Caki2 (cell line): Measurements from ENCODE around the gene MFAP4. TPM values are rescaled to one million over a fixed set of nuclear protein-coding genes. Genes with fewer than 3 reads are reported as not detected.

Source experiments
- DNase-seq: peaks from one replicate; pipeline ENCODE4 v3.0.0-alpha.2; 2015; ENCODE audit warnings: low read depth
- in situ Hi-C: cut with HindIII; loops from 2 replicates; pipeline ENCODE4 v1.10.0; 2016; ENCODE audit warnings: low sequenced_read_pairs, low pct_unique_long_range_greater_than_20kb, mixed read lengths
- total RNA-seq: library from RNA; depleted of rRNA; stranded (reverse); fragments of >200 nt; shearing (Covaris generic); gene quantifications from 2 replicates; pipeline ENCODE4 v1.2.3, GENCODE V29; 2014; ENCODE audit warnings: low replicate concordance

MFAP4 gene
- total RNA-seq, 1 experiment from 2014 or later, result not detected

DNA sequence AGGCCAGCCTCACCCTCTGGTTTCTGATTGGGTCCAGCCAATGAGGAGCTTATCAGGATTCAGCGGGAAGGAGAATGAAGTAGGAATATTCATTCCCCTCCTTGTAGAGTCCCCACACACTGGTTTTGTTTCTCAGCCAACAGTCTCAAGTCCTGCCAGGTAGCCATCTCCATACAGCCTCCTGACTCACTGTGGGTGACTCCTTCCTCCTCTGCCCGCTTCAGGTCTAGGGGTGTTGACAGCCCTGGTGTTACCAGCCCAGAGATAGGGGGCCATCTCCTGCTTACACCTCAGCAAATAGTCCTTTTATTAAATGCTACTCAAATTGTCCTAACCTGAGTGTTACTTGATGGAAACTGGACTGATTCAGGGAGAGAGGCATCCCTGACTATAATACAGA, 4.0 kb upstream of the MFAP4 start:
- in situ Hi-C loops, result no loop called here
- DNase-seq, result no peak

DNA sequence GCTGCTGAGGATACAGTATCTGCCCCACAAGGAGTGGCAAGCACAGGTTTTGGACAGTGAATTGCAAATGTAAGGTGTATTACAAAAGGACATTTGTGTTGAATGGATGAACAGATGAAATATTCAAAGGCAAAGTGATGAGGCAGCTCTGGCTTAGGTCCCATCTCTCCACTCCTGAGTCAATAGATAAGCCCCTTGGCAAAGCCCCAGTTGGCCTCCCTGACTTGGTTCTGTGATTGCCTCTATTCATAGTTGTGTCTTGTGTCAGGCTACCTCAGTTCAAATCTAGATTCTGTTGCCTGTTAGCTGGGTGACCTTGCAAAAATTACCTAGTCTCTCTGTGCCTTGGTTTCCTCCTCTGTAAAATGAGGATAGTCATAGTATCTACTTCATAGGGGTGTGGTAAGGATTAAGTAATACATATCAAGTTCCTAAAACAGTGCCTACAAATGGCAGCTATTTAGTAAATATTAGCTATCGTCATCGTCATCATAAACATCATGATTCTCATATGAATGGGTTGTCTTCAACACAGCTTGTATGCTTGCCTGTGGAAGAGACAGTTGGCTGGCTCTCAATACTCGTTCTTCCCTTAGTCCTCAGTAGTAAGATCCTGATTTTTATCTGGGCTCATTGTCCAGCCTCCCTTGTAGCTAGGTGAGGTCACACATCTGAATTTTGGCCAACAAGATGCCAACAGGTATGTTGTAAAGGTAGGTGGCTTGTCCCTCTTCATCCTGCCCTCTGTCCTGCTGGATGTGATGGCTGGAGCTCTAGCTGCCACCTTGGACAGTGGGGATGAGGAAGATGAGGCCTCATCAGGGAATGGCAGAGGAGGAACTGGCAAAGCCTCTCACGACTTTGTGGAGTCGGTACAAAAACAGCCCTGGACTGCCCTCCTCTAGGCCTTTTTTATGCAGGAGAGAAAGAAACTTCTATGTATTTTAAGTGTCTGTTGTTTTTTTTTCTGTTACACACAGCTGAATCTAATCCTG, 2.1 kb upstream of the MFAP4 start:
- DNase-seq, result no peak
- in situ Hi-C loops, result no loop called here

DNA sequence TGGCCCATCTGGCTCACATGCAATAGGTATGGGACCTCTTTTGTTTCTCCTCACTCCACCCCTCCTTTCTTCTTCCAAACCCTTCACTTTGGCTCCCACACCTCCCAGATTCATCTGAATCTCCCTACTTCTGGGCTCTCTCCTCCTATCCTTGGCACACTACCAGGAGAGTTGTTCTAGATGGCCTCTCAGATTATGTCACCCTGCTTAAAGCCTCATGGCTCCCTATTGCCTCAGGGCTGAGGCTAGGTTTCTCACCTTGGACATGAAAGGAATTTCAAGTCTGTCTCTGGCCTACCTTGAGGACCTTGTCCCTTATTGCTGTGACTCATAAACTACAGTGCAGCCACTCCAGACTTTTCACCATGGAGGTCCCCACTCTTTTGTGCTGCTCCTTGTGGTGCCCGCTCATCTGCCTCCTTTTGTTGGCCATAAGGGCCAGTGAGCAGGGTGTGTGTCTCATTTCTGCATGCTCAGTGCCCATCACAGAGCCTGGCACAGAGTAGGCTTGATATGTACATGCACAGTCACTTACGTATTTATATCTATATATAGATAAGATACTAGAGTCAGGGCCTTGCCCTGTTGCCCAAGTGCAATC, 1.0 kb upstream of the MFAP4 start:
- in situ Hi-C loops, result no loop called here
- DNase-seq, result no peak

DNA sequence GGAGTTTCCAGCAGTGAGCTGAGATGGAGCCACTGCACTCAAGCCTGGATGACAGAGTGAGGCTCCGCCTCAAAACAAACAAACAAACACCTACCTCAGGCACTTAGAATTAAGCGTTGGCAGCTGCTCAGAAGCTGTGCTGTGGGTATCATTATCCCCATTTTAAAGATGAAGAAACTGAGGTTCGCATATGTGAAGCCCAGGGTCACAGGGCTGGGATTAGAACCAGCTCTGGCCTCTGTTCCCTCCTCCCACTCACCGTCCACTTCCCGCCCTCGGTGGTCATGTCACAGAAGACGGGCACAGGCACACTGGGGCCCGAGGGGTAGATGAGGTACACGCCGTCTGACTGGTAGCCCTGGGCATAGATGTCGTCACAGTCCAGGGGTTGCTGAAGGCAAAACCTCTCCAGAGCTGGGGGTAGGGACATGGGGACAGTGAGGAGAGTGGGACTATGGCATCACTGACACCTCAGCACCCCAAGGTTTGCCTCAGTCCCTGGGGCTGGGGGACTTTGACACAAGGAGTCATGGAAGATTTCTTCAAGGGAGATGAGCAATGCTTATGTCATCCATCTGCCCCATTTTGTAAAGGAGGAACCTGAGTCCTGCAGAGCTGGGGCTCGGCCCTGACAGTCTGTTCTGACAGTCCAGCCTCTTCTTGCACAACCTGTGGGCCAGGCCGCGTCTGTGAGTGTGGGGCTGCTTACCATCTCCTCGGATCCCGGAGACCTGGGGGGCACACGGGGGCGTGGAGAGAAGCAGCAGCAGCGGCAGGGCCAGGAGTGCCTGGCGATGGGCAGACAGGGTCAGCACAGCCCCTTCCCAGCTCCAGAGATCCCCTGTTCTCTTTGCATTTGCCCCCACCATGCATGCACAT, 700 bp downstream of the MFAP4 start:
- DNase-seq, result no peak
- in situ Hi-C loops, result no loop called here

DNA sequence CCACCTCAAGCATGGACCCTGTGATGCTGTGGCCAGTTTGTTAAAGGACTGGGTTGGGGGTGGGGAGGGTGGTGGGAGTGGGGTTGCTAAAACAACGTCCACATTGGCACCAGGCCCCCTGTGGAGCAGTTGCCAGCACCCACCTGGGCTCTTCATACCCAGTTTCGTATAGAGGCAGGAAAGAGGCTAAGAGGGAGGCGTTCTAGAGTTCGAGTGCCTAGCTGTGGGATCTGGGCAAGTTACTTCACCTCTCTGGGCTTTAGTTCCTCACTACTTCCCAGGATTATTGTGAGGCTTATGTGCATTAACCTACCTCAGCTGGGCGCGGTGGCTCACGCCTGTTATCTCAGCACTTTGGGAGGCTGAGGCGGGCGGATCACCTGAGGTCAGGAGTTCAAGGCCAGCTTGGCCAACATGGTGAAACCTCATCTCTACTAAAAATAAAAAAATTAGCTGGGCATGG, 1.4 kb downstream of the MFAP4 start:
- in situ Hi-C loops, result no loop called here

DNA sequence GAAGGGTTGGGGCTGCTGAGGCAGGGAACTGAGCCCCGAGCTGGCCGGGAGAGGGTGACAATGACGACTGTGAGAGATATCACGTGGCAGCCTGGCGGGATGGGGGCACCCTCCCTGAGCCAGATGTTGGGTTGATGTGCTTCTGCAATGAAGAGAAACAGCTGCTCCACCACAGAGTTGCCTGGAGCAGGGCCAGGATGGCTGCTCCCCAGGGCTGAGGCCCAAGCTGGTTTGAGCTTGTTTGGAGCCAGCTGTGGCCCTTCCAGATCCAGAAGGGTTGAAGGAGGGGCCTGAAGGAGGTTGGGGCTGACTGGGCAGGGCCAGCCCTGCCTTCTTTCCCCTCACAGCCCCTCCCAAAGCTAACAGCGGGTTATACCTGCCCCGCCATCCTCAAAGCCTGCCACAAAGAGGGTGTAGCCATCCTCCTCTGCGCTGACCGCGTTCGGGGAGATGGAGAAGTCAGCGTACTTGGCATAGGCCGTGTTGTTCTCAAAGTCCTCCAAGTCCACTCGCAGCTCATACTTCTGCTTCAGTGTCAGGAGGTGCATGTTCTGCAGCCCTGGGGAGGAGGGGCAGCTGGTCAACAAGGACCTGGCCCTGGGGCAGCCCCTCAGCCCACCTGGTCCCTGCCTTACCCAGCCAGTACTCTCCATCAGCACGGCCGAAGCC, 2.1 kb downstream of the MFAP4 start:
- DNase-seq, result no peak

More for the DNA sequence above, 1.4 kb downstream of the MFAP4 start:
- no peak for DNase-seq

DNA sequence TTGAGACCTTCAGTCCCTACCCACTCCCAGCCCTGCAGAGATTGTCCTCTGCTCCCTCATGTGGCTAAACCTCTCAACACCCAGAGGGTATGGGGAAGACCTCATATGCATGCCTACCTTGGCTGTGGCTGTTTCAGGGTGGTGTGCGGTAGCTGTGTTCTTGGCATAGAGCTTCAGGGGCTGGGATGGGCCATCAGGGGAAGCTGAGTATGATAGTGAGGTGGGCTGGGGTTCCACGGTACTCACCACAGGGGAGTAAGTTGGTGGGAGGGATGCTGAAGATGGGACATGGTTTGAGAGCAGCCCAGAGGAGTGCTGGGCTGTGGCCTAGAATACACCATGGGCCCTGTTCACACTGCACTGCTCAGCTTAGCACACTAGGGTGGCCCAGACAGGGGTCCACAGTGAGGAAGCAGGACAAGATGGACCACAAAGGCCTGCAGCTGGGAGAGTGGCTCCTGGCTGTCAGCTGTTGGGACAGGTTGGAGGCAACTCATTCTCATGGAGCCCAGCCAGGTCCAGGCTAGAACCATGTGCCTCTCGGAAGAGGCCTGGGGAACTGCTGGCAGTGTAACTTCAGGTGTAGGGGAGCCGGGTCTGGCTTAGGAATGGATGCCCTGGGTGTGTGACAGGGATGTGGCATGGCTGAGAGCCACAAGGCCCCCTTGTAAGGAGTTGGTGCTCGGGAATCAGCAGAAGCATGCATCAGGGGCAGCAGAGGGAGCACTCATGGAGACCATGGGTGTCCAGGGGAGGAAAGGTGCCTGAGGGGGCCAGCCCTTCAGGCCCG, 3.1 kb downstream of the MFAP4 start:
- no peak for DNase-seq
- in situ Hi-C loops, result no loop called here

More for the DNA sequence above, 2.1 kb downstream of the MFAP4 start:
- in situ Hi-C loops, result no loop called here

DNA sequence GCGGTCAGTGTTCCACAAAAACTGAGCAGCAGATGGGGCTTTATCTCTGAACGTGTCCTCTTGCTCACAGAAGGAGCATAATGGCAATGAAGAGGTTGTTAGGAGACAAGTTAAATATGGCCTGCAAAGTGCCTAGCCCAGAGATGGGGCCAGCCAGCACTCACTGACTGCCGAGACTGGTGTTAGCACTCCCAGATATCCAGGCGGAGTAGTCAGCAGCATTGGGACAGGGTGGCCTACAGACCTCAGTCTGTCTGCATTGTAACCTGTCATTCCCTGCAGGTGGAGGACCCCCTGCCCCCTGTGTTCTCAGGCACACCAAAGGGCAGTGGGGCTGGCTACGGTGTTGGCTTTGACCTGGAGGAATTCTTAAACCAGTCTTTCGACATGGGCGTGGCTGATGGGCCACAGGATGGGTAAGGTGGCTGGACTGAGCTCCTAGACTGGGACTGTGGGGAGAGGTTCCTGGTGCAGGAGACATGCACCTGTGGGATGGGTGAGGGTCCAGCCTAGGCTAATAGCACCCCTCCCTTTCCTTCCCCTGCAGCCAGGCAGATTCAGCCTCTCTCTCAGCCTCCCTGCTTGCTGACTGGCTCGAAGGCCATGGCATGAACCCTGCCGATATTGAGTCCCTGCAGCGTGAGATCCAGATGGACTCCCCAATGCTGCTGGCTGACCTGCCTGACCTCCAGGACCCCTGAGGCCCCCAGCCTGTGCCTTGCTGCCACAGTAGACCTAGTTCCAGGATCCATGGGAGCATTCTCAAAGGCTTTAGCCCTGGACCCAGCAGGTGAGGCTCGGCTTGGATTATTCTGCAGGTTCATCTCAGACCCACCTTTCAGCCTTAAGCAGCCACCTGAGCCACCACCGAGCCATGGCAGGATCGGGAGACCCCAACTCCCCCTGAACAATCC, 4.2 kb downstream of the MFAP4 start:
- DNase-seq, result no peak
- in situ Hi-C loops, result no loop called here

DNA sequence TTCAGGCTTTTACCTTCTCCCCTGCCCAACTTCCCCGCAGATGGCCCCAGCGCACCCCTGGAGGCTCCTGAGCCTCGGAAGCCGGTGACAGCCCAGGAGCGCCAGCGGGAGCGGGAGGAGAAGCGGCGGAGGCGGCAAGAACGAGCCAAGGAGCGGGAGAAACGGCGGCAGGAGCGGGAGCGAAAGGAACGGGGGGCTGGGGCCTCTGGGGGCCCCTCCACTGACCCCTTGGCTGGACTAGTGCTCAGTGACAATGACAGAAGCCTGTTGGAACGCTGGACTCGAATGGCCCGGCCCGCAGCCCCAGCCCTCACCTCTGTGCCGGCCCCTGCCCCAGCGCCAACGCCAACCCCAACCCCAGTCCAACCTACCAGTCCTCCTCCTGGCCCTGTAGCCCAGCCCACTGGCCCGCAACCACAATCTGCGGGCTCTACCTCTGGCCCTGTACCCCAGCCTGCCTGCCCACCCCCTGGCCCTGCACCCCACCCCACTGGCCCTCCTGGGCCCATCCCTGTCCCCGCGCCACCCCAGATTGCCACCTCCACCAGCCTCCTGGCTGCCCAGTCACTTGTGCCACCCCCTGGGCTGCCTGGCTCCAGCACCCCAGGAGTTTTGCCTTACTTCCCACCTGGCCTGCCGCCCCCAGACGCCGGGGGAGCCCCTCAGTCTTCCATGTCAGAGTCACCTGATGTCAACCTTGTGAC, 5.1 kb downstream of the MFAP4 start:
- in situ Hi-C loops, result no loop called here
- no peak for DNase-seq

DNA sequence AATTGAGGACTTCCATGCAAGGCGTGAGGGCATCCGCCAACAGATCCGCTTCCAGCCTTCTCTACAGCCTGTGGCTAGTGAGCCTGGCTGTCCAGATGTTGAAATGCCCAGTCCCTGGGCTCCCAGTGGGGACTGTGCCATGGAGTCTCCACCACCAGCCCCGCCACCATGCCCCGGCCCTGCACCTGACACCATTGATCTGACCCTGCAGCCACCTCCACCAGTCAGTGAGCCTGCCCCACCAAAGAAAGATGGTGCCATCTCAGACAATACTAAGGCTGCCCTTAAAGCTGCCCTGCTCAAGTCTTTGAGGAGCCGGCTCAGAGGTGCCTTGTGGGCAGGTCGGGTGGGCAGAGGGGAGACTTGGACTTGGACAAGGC, 5.6 kb downstream of the MFAP4 start:
- in situ Hi-C loops, result no loop called here
- no peak for DNase-seq

DNA sequence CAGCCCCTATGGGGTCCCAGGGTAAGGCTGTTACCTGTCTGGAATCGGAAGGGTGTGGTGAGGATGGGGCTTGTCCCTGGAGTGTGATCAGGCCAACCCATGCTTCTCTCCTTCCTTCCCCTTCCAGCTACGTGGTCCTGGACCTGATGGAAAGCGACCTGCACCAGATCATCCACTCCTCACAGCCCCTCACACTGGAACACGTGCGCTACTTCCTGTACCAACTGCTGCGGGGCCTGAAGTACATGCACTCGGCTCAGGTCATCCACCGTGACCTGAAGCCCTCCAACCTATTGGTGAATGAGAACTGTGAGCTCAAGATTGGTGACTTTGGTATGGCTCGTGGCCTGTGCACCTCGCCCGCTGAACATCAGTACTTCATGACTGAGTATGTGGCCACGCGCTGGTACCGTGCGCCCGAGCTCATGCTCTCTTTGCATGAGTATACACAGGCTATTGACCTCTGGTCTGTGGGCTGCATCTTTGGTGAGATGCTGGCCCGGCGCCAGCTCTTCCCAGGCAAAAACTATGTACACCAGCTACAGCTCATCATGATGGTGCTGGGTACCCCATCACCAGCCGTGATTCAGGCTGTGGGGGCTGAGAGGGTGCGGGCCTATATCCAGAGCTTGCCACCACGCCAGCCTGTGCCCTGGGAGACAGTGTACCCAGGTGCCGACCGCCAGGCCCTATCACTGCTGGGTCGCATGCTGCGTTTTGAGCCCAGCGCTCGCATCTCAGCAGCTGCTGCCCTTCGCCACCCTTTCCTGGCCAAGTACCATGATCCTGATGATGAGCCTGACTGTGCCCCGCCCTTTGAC, 6.3 kb downstream of the MFAP4 start:
- in situ Hi-C loops, result no loop called here
- DNase-seq, result no peak

DNA sequence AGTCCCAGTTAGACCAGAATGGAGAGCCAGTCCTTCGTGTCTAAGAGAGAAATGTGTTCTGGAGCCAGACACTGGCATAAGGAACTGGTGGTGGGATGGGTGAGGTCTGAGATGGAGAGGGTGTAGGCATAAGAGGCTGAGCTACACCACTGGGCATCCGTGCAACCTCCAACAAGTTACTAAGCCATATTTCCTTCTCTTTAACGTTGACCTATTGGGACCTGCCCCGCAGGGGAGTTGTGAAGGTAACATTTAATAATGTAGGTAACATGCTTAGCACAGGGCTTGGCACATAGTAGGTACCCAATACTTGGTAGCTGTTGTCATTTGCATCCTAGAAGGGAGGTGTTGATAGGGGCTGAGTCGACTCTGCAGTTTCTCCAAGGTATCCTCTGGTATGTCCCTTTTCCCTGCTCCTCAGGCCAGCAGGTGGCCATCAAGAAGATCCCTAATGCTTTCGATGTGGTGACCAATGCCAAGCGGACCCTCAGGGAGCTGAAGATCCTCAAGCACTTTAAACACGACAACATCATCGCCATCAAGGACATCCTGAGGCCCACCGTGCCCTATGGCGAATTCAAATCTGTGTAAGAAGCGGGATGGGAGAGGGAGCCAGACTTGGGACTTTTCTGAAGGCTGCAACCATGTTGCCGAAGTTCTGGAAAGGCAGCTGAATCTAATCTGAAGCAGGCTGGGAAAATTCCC, 7.5 kb downstream of the MFAP4 start:
- no peak for DNase-seq
- in situ Hi-C loops, result no loop called here

DNA sequence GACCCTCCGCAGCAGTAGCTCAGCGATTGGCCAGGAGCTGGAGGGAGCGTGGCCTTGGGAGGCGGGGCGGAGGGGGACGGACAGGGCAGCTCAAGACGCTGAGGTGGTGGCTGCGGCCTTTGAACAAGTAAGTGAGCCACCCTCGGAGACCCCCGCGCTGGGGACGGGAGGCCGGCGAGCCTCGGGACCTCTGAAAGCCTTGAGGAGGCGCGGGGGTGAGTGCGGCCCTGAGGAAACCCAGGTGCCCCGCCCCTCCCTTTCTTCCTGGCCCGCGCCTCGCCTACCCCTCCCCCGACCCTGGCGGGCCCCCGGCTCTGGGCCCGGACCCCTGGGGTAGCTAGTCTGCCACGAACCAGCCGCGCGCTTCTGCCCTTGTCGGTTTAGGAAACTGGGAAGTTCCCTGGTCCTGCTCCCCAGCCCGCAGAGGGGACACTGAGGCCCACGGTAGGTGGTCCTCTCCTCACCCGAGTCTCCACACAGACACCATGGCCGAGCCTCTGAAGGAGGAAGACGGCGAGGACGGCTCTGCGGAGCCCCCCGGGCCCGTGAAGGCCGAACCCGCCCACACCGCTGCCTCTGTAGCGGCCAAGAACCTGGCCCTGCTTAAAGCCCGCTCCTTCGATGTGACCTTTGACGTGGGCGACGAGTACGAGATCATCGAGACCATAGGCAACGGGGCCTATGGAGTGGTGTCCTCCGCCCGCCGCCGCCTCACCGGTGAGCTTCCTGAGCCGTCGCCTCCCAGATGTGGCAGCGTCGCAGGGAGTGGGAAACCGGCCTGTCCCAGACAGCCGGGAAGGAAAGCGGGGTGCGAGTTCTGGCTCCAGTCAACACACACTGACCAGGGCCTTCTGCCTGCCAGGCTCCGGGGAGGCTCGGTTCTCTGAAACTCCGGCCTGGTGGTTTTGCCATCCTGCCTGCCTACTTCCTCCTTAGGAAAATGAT, 8.3 kb downstream of the MFAP4 start, which contains the start of gene MAPK7:
Gene MAPK7, plus strand, starts transcription at position 83 of the 945 bp plus-strand sequence. Its CDS starts 403 bp downstream, at position 486.
- no peak for DNase-seq
- in situ Hi-C loops, result no loop called here
